Measurements from ENCODE around the gene RNF215.

The RNF215 gene

DNA sequence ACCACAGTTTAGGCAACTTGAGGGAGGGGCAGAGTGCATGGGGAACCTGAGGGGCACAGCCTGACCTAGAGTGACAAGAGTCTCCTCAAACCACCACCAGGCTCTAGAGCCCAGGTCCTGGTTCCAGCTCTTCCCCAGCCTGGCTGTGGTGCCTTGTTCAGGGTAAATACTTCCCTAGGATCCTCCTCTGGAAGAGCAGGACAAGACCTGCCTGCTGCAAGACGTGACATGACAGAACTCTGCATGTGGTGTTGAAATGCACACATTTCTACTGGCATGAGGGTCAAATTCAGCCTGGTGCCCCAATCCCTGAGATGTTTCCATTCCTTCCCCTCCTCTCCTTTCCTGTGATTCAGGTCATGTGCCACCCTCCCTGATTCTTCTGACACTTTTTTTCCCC is 12.9 kb upstream of the RNF215 start:
- H4K20me1 ChIP-seq (ENCODE audit: insufficient read depth, low read length) = no peaks in the 10 kb centered on the region
- no peak for DNase-seq
- no peaks in the 10 kb centered on the region for H3K36me3 ChIP-seq (replicated peaks; ENCODE audit: insufficient read depth, low read length)
- no peaks in the 10 kb centered on the region for H3K4me1 ChIP-seq (ENCODE audit: low read length)
- no peak overlapping the region for H2AFZ ChIP-seq (ENCODE audit: low read length)
- H3K9ac ChIP-seq (ENCODE audit: low read length) = no peak overlapping the region
- peaks cover 20% of the 10 kb centered on the region for H3K27me3 ChIP-seq (replicated peaks; ENCODE audit: insufficient read depth, low read length)
- no peak overlapping the region for H3K4me2 ChIP-seq (ENCODE audit: low read depth, low read length)
- no peak overlapping the region for H3K27ac ChIP-seq (ENCODE audit: low read length)
- H3K9me3 ChIP-seq (replicated peaks; ENCODE audit: insufficient read depth, low read length) = no peaks in the 10 kb centered on the region
- TF ChIP-seq, protein P1, sequence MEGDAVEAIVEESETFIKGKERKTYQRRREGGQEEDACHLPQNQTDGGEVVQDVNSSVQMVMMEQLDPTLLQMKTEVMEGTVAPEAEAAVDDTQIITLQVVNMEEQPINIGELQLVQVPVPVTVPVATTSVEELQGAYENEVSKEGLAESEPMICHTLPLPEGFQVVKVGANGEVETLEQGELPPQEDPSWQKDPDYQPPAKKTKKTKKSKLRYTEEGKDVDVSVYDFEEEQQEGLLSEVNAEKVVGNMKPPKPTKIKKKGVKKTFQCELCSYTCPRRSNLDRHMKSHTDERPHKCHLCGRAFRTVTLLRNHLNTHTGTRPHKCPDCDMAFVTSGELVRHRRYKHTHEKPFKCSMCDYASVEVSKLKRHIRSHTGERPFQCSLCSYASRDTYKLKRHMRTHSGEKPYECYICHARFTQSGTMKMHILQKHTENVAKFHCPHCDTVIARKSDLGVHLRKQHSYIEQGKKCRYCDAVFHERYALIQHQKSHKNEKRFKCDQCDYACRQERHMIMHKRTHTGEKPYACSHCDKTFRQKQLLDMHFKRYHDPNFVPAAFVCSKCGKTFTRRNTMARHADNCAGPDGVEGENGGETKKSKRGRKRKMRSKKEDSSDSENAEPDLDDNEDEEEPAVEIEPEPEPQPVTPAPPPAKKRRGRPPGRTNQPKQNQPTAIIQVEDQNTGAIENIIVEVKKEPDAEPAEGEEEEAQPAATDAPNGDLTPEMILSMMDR (IDR thresholded peaks at IDR 0.05; ENCODE audit: low read length) = no peak
- TF ChIP-seq EZH2phosphoT487 (IDR thresholded peaks at IDR 0.05; ENCODE audit: low read length) (no peak), EZH2 (optimal IDR thresholded peaks at IDR 0.05; ENCODE audit: low read depth, low read length) (no peak)
- H3F3A ChIP-seq (ENCODE audit: insufficient read depth, low read length) = no peaks in the 10 kb centered on the region
- H3K4me3 ChIP-seq (ENCODE audit: low read length) = no peak overlapping the region
- no peaks in the 10 kb centered on the region for H3K79me2 ChIP-seq (ENCODE audit: low read length)
- H3K9me2 ChIP-seq (replicated peaks; ENCODE audit: insufficient read depth, low read length) = no peaks in the 10 kb centered on the region

DNA sequence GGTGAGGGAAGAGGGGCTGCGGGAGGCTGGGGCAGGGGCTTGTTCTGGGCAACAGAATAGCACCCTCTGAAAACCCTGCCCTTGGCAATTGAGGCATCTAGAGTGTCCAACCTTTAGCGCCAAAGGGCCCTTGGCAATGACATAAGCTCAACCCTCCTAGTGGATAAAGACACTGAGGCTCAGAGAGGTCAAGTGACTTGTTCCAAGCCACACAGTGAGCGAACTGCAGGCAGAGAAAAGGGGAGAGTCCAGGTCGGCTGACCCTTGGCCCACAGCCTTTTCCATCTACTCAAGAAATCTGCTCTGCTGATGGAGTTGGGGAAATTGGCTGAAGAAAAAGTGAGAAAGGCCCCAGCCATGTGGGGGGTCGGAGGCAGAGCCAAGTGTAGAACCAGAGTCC is 12.5 kb upstream of the RNF215 start:
- TF ChIP-seq EZH2 (optimal IDR thresholded peaks at IDR 0.05; ENCODE audit: low read depth, low read length) (no peak), EZH2phosphoT487 (IDR thresholded peaks at IDR 0.05; ENCODE audit: low read length) (no peak)
- TF ChIP-seq, protein P1 (IDR thresholded peaks at IDR 0.05; ENCODE audit: low read length) = no peak
- no peak overlapping the region for H3K4me2 ChIP-seq (ENCODE audit: low read depth, low read length)
- H3K4me3 ChIP-seq (ENCODE audit: low read length) = no peak overlapping the region
- H3K9me3 ChIP-seq (replicated peaks; ENCODE audit: insufficient read depth, low read length) = no peaks in the 10 kb centered on the region
- no peak overlapping the region for H3K9ac ChIP-seq (ENCODE audit: low read length)
- H3K9me2 ChIP-seq (replicated peaks; ENCODE audit: insufficient read depth, low read length) = no peaks in the 10 kb centered on the region
- H4K20me1 ChIP-seq (ENCODE audit: insufficient read depth, low read length) = no peaks in the 10 kb centered on the region
- peaks cover 20% of the 10 kb centered on the region for H3K27me3 ChIP-seq (replicated peaks; ENCODE audit: insufficient read depth, low read length)
- no peaks in the 10 kb centered on the region for H3K79me2 ChIP-seq (ENCODE audit: low read length)
- DNase-seq = no peak
- H3K27ac ChIP-seq (ENCODE audit: low read length) = no peak overlapping the region
- H3K36me3 ChIP-seq (replicated peaks; ENCODE audit: insufficient read depth, low read length) = no peaks in the 10 kb centered on the region
- H3K4me1 ChIP-seq (ENCODE audit: low read length) = no peaks in the 10 kb centered on the region
- H3F3A ChIP-seq (ENCODE audit: insufficient read depth, low read length) = no peaks in the 10 kb centered on the region
- H2AFZ ChIP-seq (ENCODE audit: low read length) = no peak overlapping the region

DNA sequence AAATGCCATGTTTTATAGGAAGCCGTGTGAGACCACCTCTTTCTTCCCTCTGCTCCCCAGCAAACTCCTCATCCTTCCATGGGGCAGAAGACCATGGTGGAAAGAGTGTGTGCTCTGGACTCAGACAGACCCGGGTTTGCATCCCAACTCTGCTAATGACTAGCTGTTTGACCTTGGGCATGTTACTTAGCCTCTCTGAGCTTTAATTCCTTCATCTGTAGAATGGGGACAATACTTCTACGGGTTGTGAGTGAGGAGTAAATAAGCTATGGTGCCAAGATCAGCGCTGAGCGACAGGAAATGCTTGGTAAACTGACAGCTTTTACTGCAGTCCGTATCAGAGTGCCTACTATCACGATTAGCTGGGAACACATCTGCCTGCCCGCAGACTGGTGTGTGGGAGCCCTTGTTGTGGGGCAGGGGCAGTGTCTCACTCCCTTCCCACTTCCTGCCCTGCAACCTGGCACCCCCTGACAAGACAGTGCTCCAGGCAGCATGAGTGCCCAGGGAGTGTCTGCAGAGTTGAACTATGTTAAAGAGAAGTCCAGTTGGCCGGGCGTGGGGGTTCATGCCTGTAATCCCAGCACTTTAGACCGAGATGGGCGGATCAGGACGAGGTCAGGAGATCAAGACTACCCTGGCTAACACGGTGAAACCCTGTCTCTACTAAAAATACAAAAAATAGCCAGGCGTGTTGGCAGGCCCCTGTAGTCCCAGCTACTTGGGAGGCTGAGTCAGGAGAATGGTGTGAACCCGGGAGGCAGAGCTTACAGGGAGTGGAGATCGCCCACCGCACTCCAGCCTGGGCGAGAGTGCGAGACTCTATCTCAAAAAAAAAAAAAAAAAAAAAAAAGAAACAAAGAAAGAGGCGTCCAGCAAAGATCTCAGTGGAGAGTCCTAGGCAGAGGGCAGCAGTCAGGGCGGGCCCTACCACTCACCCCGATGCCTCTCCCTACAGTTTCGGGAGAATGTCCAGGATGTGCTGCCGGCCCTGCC is 11.8 kb upstream of the RNF215 start:
- Histone ChIP-seq H2AFZ (ENCODE audit: low read length) (no peak overlapping the region), H3K9me3 (replicated peaks; ENCODE audit: insufficient read depth, low read length) (no peaks in the 10 kb centered on the region), H3K27ac (ENCODE audit: low read length) (no peak overlapping the region), H3K79me2 (ENCODE audit: low read length) (no peaks in the 10 kb centered on the region), H3F3A (ENCODE audit: insufficient read depth, low read length) (no peaks in the 10 kb centered on the region), H3K4me1 (ENCODE audit: low read length) (no peaks in the 10 kb centered on the region), H3K9ac (ENCODE audit: low read length) (no peak overlapping the region), H3K4me2 (ENCODE audit: low read depth, low read length) (no peak overlapping the region), H3K4me3 (ENCODE audit: low read length) (no peak overlapping the region), H3K36me3 (replicated peaks; ENCODE audit: insufficient read depth, low read length) (no peaks in the 10 kb centered on the region), H4K20me1 (ENCODE audit: insufficient read depth, low read length) (no peaks in the 10 kb centered on the region), H3K9me2 (replicated peaks; ENCODE audit: insufficient read depth, low read length) (no peaks in the 10 kb centered on the region), H3K27me3 (replicated peaks; ENCODE audit: insufficient read depth, low read length) (peaks cover 20% of the 10 kb centered on the region)
- no peak for DNase-seq
- TF ChIP-seq EZH2phosphoT487 (IDR thresholded peaks at IDR 0.05; ENCODE audit: low read length) = no peak
- no peak for TF ChIP-seq EZH2 (optimal IDR thresholded peaks at IDR 0.05; ENCODE audit: low read depth, low read length)
- TF ChIP-seq, protein P1 (IDR thresholded peaks at IDR 0.05; ENCODE audit: low read length) = no peak
